Renal pelvis (tissue), 4 donors: ENCODE data around the gene NTN4. TPM values are rescaled to one million over a fixed set of nuclear protein-coding genes. Genes with fewer than 3 reads are reported as not detected.
"Not testable (repeated sequence)": the region's sequence is repeated elsewhere in the genome, so short reads cannot be mapped to it uniquely, and the experiment has no call there.

Experiments used
- DNase-seq: peaks from one replicate; pipeline ENCODE4 v3.0.0-alpha.2; 2013
- polyA plus RNA-seq, 3 donors: library from polyadenylated mRNA; unstranded; fragments of 120-200 nt; gene quantifications; one replicate each; pipeline ENCODE4 v1.2.1, GENCODE V29; 2013; ENCODE audit not compliant: insufficient read length in 3 of 3

Gene NTN4
- polyA plus RNA-seq, 3 donors = 82.5 to 126 (median 95.5) TPM

DNA sequence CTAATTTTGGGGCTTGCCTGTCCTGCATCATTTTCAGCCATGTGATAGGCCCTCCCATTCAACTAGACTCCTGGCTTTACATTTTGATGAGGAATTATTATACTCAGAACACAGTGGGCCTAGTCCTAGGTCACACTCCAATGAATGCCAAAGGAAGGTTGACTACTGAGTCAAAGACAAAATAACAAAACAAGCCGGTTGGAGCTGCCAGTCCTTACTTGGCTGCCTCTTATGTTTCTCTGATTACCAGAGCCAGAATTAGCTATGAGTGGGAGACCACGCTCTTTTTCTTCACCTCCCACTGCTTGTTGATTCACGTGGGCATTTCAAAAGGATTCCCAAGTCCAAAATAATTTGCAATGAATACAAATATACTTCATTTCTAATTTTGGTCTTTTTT is 161.2 kb downstream of the NTN4 start:
- DNase-seq = no peak

DNA sequence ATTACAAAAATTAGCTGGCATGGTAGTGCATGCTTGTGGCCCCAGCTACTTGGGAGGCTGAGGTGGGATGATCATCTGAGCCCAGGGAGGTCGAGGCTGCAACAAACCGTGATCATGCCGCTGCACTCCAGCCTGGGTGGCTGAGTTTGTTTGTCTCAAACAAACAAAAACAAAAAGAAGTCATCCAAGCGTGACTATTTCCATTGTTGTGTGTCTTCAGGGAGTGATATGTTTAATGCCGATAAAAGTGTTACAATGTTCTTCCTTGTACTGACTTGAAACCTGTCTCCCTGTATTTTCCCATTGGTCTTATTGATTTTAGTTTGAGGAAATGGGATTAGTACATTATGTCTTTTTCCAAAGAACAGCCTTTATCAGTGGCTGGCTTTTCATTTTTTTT is 163.7 kb downstream of the NTN4 start:
- no peak for DNase-seq

DNA sequence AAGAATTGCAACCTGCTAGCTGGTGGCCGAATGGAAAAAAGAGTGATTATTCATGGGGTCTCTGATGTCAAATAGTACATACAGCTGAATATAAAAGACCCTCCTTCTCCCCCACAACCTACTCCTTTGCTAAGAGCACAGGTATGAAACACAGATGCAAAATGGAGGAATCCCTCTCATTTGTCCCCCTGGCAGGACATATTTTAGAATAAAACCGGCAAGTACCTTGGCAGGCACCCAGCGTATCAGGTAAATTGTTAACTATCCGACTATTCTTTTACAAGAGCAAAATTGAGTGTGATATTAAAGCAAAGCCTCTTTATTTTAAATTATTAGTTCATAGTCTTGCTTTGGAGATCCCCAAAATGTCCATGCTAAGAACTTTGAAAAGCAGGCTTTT is 165.6 kb downstream of the NTN4 start:
- DNase-seq = no peak

DNA sequence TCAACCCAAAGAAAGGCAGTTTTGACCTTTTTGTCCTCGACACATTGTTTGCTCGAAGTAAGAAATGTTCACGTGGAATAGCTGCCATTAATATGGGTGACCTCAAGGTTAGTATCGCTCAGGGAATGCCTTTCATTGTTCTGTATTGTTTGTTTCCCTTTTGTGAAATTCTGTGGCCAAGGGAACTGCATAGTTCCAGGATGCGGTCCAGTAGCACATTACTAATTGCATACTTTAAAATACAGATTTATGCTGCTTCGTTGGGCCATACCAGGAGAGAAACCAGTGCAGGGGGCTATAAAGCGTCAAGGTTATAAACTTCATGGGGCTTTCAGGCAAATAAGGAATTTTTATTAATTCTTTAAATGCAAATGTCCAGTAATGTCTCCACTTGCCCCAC is 166.0 kb downstream of the NTN4 start:
- peak; percentile 70 for DNase-seq

DNA sequence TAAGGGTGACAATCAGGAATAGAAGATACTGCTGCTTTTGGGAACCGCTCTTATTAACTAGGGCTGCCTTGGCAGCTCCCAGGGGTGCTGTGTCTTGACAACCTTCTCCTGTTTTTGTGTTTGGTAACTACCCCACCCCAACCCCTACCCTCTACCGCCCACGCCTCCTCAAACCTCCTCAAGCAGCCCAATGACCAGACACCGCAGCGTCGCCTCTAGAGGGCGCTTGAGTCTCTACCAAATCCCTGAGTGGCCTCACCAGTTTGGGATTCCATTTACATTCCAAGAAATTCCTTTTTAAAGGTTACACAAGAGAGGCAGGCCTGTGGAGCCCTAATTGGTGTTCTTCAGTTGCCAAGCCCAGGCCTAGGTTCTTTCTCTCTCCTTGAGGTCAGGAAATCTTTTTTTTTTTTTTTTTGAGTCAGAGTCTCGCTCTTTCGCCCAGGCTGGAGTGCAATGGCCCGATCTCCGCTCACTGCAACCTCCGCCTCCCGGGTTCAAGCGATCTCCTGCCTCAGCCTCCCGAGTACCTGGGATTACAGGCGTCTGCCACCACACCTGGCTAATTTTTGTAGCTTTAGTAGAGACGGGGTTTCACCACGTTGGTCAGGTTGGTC is 166.9 kb downstream of the NTN4 start:
- peak; percentile 72 for DNase-seq

DNA sequence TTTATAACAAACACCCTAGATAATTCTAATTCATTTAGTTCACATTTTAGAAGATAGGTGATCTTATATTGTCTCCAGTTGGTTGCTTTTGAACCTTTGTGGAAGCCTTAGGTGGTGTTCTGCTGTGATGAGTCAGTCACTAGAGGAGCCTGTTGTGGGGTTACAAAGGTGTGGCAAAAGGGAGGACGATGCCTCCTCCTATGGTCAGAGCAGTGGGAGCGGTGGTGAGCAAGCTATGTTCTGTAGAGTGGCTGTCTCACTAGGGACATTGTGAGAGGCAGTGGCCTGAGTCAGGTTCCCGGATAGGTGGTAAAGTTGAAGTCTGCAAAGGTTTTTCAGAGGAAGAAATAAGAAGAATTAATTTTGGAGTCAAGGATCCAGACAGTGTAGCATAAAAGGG is 167.7 kb downstream of the NTN4 start:
- DNase-seq = no peak

DNA sequence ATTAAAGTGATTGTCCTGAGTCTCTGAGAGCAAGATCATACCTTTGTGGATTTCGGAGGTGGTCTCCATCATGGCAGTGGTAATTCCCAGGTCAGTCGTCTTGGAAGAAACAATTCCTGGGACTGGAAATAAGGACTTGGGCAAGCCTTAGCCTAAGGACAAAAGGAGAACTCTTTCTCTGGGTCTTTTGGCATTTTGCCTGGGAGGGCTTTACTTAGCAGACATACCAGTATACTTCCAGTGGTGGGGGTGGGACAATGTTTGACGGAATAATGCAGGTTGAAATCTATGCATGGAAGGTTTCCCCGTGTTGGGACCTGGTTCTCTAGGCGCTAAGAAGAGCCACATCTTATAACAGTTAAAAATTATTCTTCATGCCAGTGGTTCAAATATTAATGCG is 168.8 kb downstream of the NTN4 start:
- DNase-seq = no peak

DNA sequence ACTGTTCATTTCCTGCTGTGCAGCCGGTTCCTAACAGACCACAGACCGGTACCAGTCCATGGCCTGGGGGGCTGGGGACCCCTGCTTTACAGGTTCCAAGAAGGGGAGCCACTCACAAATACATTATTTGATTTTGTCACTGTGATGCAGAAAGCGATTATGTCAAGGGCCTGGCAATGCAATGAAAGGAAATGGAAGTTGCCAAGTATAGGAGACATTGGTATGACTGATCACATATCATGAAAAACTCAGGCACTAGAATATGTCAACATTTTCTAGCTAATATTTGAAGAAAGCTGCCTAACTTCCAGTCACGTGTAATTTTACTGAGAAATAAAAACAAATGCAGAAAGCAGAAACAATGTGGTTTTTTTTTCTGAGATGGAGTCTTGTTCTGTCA is 170.4 kb downstream of the NTN4 start:
- DNase-seq = no peak

DNA sequence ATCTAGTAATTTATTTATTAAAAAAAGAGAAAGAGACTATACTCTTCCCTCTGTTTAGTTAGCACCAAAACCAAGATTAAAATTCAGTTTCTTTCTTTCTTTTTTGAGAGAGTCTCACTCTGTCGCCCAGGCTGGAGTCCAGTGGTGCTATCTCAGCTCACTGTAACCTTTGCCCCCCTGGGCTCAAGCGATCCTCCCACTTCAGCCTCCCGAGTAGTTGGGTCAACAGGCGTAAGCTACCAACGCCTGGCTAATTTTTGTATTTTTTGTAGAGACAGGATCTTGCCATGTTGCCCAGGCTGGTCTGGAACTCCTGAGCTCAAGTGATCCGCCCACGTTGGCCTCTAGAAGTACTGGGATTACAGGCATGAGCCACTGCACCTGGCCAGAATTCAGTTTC is 174.1 kb downstream of the NTN4 start:
- not testable (repeated sequence) for DNase-seq

DNA sequence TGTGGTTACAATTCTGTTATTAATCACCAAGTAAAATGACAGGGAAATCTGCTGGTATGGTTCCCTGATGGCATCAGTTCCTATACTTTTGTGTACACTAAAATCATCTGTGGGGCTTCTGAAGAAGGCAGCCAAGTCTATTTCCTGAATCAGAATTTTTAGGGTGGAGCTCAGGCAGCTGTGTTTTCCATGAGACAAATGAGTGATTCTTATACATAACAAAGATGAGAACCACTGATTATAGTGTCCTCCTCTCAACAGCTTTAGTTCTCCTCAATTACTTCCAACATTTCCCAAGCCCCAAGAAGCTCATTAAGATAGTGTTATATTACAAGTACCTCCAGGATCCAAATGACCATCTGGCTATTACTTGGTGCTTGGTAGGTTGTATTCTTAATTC is 174.8 kb downstream of the NTN4 start:
- no peak for DNase-seq

DNA sequence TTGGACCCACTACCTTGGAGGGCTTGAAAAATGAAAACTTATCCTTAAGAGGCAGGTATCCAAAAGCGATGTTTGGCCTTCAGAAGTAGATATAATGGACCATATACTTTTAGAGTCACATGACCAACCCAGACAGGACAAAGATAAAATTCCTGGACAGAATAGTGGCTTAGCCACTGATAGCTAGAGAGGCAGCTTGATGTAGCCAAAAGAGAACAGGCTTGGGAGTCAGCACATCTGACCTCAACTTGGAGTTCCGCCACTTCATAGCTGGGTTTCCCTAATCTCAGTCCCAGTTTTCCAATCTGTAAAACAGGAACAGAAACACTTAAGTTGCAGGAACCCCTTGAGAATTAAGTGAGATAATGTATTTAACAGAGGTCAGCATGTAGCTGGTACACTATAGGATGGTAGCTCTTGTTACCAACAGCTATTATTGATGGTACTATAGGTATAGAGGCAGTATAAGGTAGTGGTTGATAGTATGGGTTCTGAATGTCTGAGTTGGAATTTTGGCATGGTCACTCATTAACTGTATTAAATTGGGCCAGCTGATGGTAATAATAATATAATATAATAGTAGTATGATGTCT is 176.1 kb downstream of the NTN4 start:
- no peak for DNase-seq

DNA sequence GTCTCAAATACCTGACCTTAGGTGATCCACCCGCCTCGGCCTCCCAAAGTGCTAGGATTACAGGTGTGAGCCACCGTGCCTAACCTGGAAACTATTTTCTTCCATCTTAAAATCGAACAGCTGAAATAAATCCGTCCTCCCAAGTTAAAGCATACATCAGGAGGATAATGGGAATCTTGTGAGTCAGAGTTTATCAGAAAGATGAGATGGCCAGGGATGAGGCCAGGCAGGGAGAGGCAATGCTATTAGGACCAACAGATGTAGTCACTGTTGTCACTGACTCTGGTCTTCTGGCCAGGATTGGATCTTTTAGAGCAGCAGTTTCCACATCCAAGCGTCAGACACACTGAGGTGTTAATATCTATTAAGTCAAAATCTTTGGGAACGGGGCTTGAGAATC is 177.5 kb downstream of the NTN4 start:
- no peak for DNase-seq

DNA sequence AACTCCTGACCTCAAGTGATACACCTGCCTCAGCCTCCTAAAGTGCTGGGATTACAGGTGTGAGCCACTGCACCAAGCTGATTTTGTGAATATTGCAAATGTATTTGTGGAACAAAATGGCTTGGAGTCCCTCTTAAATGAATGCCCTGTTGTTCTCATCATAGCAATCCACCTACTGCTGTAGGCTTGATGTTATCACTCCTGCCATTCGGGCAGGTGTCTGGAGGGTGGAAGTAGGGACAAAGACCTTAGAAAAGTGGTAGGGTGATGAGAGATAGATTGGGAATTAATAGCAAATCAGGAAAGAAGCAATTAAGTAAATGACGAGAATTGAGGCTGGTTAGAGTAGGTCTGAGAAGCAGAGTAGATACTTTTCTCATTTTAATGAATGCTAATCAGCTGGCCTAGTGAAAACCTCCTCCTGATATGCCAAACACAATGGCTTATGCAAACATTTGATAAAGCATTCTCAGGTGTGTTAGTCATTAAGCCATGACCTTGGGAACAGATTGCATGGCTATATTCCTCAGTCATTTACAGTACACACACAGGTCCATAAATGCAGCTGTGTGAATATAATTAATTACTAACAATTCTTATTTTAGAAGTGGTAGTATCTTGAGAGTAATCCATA is 178.8 kb downstream of the NTN4 start:
- DNase-seq = no peak

DNA sequence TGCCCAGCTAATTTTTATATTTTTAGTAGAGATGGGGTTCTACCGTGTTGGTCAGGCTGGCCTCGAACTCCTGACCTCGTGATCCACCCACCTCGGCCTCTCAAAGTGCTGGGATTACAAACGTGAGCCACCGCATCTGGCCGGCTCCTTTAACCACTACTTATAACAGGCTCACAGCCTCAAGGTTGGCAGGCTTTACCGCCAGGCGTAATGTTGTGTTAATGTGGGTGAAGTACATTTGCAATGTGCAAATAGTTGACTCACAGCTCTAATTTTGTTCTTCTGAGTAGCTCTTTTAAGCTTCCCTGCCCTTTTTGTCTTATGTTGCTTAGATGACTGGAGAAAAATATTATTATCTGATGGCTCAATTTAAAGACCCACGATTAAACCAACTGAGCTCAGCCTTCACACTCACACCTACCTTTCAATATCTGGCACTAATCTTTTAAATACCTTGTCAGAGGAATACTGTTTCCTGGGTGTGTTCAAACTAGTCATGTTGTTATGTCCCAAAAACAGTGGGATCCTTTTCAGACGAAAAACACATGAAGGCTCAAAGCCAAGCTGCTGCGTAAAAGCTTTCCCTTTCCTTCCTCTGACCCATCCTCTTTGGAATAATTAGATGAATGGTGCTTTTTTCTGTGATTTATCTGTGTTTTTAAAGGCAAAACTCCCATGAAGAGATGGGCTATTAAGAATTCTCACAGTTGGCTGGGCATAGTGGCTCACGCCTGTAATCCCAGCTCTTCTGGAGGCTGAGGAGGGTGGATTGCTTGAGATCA is 182.1 kb downstream of the NTN4 start:
- no peak for DNase-seq

Other genes with a start within 250 kb of the NTN4 start
- gene USP44, start 239.3 kb downstream of the NTN4 start, polyA plus RNA-seq = 1 to 10 TPM; 1.4 to 2.9 (median 2.2) TPM
- 100 to 1,000 TPM in 1 of 3 donors, 10 to 100 TPM in 2; 84.3 to 101 (median 84.8) TPM for gene SNRPF, start 68.2 kb upstream of the NTN4 start, polyA plus RNA-seq
- under 1 TPM; 0.24 to 0.99 (median 0.66) TPM for gene CCDC38, start 151.8 kb upstream of the NTN4 start, polyA plus RNA-seq
- 1 to 10 TPM; 1.0 to 1.7 (median 1.4) TPM for gene AMDHD1, start 152.6 kb upstream of the NTN4 start, polyA plus RNA-seq
- gene HAL, start 205.6 kb upstream of the NTN4 start, polyA plus RNA-seq = 1 to 10 TPM in 2 of 3 donors, under 1 TPM in 1; 0.13 to 1.2 (median 1.2) TPM
- gene LTA4H, start 244.8 kb upstream of the NTN4 start, polyA plus RNA-seq = 100 to 1,000 TPM; 115 to 130 (median 123) TPM